IPS-20b (cell line): ENCODE measurements around the gene MR1.
"Not testable (repeated sequence)": the region's sequence is repeated elsewhere in the genome, so short reads cannot be mapped to it uniquely, and the experiment has no call there.

ENCODE experiments used
- H3K27ac ChIP-seq: one replicate; pipeline ENCODE4 v1.5.1; 2013; ENCODE audit warnings: low read length
- H3K27me3 ChIP-seq: 2 replicates; pipeline ENCODE4 v1.6.1; 2013; ENCODE audit warnings: mild to moderate bottlenecking, low read length, inconsistent platforms; ENCODE audit not compliant: insufficient read depth
- H3K36me3 ChIP-seq: 2 replicates; pipeline ENCODE4 v1.6.1; 2013; ENCODE audit warnings: low read depth, mild to moderate bottlenecking, inconsistent platforms, low read length, moderate library complexity; ENCODE audit not compliant: insufficient read depth
- H3K4me1 ChIP-seq: 2 replicates; pipeline ENCODE4 v1.6.1; 2013; ENCODE audit warnings: mild to moderate bottlenecking, control low read depth, inconsistent platforms, low read length, moderate library complexity; ENCODE audit not compliant: insufficient read depth
- H3K4me3 ChIP-seq: 2 replicates; pipeline ENCODE4 v1.5.1; 2013; ENCODE audit warnings: mild to moderate bottlenecking, low read length, inconsistent platforms
- H3K9ac ChIP-seq: 2 replicates; pipeline ENCODE4 v1.6.1; 2013; ENCODE audit warnings: low read depth, mild to moderate bottlenecking, inconsistent platforms, low read length, moderate library complexity
- H3K9me3 ChIP-seq: 2 replicates; pipeline ENCODE4 v1.6.1; 2013; ENCODE audit warnings: mild to moderate bottlenecking, low read depth, low read length, inconsistent platforms; ENCODE audit not compliant: insufficient read depth

The MR1 gene

DNA sequence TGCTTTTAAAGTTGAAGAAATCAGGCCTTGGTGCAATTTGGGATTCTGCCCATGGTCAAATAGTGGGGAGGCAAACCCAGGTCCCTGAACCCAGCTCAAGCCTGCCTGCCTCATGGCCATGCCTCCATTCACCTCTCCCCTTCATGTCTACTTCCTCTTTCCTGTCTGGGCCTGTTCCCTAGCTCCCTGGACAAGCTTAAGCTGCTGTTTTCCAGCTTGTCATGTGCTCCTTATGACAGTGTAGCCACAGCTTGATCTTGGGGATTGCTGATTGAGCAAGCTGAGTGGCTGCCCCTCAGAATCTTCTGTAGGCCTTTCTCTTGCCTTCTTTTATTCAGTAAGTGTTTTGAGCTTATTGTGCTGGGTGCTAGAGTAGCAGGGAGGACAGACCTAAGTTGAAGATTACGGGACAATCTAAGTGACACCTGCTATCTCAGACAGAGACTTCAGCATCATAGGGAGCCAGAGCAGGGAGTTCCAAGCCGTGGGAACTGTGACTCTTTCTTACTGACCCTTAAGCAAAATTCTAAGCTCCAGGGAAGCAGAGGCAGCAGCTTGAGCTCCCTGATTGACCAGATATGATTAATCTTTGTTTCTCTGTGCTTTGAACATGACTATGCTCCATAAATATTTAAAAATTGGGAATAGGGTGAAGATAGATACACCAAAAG is 520 bp upstream of the MR1 start:
- H3K9ac ChIP-seq, result no peak overlapping the region
- no peaks in the 10 kb centered on the region for H3K36me3 ChIP-seq
- H3K4me1 ChIP-seq, result no peaks in the 10 kb centered on the region
- no peak overlapping the region for H3K27ac ChIP-seq
- no peaks in the 10 kb centered on the region for H3K27me3 ChIP-seq
- no peak overlapping the region for H3K4me3 ChIP-seq
- H3K9me3 ChIP-seq, result no peaks in the 10 kb centered on the region

DNA sequence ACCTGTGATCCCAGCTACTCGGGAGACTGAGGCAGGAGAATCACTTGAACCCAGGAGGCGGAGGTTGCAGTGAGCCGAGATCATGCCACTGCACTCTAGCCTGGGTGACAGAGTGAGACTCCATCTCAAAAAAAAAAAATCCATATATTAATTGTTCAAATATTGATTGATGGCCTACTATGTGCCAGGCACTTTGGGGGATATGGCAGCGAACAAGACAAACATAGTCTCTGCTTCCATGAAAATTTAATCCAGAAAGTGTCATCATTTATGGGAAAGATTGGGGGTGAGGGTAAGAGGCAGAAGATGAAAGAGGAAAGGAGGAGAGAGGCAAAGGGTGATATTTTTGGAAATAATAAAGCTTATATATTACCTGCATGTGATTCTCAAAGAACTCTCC is 1.4 kb downstream of the MR1 start:
- not testable (repeated sequence) for H3K4me3 ChIP-seq, H3K36me3 ChIP-seq, H3K9ac ChIP-seq, H3K4me1 ChIP-seq, H3K27ac ChIP-seq, H3K27me3 ChIP-seq, H3K9me3 ChIP-seq

DNA sequence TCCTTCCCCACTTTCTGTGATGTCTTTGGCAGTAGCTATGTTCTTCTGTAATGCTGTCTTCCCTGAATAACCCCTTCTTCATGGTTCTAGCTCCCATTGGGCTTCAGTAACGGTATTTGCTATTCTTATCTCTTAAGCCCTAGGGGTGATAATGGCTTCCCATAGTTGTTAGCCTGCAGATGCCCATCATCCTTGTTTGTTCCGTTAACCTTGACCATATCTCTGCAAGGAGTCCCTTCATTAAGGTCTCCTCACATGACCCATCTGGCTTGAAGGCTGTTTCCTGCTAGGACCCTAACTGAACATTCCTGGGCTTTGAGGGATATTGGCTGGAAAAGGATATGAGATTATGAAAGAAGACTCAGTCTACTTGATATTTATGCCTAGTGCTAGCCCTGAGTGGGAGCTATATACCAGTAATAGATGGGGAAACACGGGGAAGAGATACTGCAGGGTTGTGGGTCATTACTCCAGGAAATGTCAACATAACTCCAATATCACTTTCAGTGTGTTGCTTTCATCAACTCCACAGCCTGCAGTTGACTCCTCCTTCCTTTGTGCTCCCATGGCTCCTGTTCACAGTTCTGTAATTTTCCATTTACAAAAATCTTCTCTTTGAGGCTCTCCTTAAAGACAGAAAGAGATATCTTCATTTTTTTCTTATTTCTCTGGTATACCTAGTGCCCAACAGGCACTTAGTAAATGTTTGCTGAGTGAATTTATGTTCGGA is 2.5 kb downstream of the MR1 start:
- no peaks in the 10 kb centered on the region for H3K36me3 ChIP-seq
- H3K27ac ChIP-seq, result no peak overlapping the region
- no peak overlapping the region for H3K4me3 ChIP-seq
- H3K9me3 ChIP-seq, result no peaks in the 10 kb centered on the region
- H3K27me3 ChIP-seq, result no peaks in the 10 kb centered on the region
- no peak overlapping the region for H3K9ac ChIP-seq
- no peaks in the 10 kb centered on the region for H3K4me1 ChIP-seq

DNA sequence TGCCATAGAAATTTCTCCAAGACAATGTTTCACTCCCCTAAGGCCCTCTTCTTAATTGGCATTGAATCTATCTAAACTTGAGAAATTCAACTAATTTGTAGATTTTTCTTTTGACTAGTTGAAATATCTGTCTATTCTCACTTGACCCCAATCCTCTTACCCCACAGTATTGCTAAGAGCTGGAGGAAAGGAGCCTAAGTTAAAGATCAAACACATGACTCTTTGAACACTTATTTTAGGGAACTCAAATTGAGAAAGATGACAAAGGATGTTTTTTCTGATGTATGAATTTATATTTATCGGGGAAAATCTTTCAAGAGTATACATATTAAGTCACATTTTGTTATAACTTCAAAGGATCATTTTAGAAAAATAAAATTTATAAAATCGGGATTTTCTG is 3.6 kb downstream of the MR1 start:
- H3K4me1 ChIP-seq, result no peaks in the 10 kb centered on the region
- no peak overlapping the region for H3K9ac ChIP-seq
- no peaks in the 10 kb centered on the region for H3K27me3 ChIP-seq
- H3K27ac ChIP-seq, result no peak overlapping the region
- H3K36me3 ChIP-seq, result no peaks in the 10 kb centered on the region
- no peak overlapping the region for H3K4me3 ChIP-seq
- H3K9me3 ChIP-seq, result no peaks in the 10 kb centered on the region

DNA sequence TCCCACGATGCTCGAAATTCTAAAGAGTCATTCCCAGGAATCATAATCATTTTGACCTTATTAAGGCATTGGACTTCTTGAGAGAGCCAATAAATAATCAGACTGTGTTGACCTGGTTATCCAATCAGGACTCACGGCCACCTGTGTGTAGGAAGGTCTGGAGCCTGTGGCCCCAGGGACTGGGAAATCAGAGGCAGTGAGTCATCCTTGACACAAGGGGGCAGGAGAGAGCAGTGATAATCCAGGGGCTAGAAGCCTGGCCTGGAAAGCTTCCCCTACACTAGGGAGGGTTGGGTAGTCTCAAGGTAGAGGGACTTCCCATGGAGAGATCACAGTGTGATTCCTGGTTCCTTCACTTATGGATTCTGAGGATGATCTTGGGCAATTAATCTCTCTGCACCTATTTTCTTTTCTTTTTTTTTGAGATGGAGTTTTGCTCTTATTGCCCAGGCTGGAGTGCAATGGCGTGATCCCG is 4.7 kb downstream of the MR1 start:
- no peaks in the 10 kb centered on the region for H3K27me3 ChIP-seq
- no peak overlapping the region for H3K27ac ChIP-seq
- H3K9ac ChIP-seq, result no peak overlapping the region
- no peaks in the 10 kb centered on the region for H3K9me3 ChIP-seq
- no peaks in the 10 kb centered on the region for H3K36me3 ChIP-seq
- H3K4me3 ChIP-seq, result no peak overlapping the region
- no peaks in the 10 kb centered on the region for H3K4me1 ChIP-seq

DNA sequence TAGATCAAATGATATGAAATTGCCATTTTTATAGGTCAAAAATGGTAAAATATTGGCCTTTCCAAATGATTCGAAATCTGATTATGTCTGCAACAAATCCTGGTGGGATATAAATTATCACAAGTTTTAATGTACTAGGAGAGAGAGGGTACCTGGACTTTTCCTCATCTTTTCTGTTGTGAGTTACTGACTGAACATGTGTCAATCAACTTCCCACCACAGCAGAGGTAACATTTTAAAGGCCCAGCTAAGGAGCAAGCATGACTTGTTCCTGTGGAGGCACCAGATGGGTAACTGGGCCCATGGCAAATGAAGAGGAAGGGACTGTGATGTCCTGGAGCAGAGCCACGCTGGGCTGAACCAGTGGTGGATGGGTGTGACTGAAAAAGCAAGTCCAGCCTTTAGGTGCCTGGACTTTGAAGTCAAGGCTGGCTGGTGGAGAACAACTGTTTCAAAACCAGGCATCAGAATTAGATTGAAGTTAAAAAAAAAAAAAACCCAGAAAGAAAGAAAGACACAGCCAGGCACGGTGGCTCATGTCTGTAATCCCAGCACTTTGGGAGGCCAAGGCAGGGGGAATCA is 6.6 kb downstream of the MR1 start:
- Histone ChIP-seq H3K27me3 (no peaks in the 10 kb centered on the region), H3K36me3 (no peaks in the 10 kb centered on the region), H3K4me3 (no peak overlapping the region), H3K9ac (no peak overlapping the region), H3K27ac (no peak overlapping the region), H3K9me3 (no peaks in the 10 kb centered on the region), H3K4me1 (no peaks in the 10 kb centered on the region)

DNA sequence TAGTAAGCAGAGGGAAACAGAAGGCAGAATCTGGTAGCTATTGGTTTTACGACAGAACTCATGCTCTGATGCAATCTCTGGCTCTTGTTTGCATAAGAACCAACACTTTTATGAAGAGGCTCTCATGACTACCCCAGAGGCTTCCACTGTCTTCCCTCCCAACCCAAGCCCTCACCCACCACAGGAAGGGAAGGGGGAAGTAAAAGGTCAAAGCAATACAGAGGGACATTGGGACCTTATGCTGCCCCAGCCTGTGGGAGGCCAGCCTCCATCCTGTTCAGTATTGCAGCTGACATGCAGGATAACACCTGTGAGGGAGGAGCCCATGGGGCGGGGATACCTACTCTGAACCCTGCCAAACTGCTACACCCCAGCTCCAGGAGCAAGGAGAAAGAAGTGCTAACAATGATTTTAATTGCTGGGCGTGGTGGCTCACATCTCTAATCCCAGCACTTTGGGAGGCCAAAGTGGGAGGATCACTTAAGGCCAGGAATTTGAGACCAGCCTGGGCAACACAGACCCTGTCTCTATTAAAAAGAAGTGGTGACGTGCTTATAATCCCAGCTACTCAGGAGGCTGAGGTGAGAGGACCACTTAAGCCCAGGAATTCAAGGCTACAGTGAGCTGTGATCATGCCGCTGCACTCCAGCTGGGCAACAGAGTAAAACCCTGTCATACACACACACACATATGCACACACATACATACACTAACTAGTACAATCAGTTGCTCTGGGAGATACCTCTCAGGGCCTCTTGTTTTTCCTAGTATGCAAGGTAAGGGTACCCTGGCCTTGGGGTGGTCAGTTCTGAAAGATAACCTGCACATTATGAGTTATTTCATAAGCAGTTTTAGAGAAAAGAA is 9.5 kb downstream of the MR1 start:
- no peak overlapping the region for H3K4me3 ChIP-seq
- no peak overlapping the region for H3K27ac ChIP-seq
- H3K36me3 ChIP-seq, result no peaks in the 10 kb centered on the region
- H3K27me3 ChIP-seq, result no peaks in the 10 kb centered on the region
- no peak overlapping the region for H3K9ac ChIP-seq
- H3K9me3 ChIP-seq, result no peaks in the 10 kb centered on the region
- H3K4me1 ChIP-seq, result no peaks in the 10 kb centered on the region

DNA sequence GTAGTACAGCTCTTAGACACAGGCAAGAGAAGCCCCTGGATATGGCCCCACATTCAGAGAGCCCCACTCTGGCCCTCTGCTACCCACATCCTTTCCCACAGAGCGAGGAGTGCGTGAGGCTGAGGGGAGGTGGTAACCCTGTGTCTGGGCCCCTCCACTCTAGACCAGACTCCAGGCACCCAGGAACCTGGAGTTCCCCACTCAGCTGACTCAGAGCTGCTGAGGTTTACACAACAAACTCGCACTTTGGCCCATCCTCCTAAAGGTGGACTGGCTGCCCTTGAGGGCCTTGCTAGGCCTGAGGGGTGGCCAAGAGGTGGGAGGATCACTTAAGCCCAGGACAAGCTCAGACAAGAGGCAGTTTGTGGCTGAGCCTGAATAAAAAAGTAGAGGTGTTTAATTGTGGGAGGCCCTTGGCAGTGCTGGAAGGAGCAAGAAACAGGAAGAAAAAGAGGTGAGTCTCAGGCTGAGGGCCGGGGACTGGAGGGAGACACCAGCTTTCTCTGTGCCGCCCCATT is 10.7 kb downstream of the MR1 start:
- Histone ChIP-seq H3K27ac (no peak overlapping the region), H3K4me3 (no peak overlapping the region), H3K36me3 (no peaks in the 10 kb centered on the region), H3K4me1 (no peaks in the 10 kb centered on the region), H3K9me3 (no peaks in the 10 kb centered on the region), H3K9ac (no peak overlapping the region), H3K27me3 (no peaks in the 10 kb centered on the region)

DNA sequence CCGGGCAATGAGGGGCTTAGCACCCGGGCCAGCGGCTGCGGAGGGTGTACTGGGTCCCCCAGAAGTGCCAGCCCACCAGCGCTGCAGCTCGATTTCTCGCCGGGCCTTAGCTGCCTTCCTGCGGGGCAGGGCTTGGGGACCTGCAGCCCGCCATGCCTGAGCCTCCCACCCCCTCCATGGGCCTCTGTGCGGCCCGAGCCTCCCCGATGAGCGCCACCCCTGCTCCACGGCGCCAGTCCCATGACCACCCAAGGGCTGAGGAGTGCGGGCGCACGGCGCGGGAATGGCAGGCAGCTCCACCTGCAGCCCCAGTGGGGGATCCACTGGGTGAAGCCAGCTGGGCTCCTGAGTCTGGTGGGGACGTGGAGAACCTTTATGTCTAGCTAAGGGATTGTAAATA is 12.2 kb downstream of the MR1 start:
- not testable (repeated sequence) for H3K9ac ChIP-seq, H3K27me3 ChIP-seq, H3K4me3 ChIP-seq, H3K27ac ChIP-seq, H3K9me3 ChIP-seq, H3K4me1 ChIP-seq, H3K36me3 ChIP-seq

DNA sequence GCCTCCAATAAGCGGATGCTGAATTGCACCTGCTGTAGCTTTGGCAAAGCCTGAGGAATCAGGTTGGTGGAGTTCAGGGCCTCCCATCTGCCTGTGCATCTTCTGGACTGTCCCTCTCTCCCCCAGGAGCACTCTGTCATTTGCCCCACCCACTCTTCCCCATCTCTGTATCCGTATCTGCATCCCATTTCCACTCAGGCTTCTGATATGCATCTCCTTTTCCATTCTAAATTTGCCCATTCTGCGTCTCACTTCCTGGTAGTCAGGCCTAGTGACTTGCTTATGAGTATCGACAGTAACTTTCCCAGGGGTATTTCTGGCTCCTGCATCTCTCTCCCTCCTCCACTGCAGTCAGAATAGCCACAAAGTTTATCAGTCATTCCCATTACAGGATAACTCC is 15.6 kb downstream of the MR1 start:
- Histone ChIP-seq H3K9me3 (no peaks in the 10 kb centered on the region), H3K27me3 (no peaks in the 10 kb centered on the region), H3K27ac (no peak overlapping the region), H3K4me1 (no peaks in the 10 kb centered on the region), H3K4me3 (no peak overlapping the region), H3K9ac (no peak overlapping the region), H3K36me3 (no peaks in the 10 kb centered on the region)

DNA sequence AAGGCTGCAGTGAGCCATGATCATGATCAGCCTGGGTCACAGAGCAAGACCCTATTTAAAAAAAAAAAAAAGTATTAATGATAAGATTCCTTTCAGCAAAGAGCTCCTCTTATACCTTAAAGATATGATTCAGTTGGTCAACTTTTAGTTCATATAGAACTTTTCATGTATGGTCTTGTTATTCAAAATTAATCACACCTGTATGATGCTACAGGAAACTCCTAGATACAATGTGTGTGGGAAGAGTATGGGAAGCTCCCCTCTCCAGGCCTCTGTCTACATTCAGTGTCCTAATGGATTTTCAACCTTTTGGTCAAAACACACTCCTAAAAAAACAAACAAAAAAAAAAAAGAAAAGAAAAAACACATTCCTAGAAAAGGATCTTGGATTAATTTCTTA is 17.1 kb downstream of the MR1 start:
- Histone ChIP-seq H3K4me1 (no peaks in the 10 kb centered on the region), H3K36me3 (no peaks in the 10 kb centered on the region), H3K27ac (no peak overlapping the region), H3K4me3 (no peak overlapping the region), H3K9ac (no peak overlapping the region), H3K27me3 (no peaks in the 10 kb centered on the region), H3K9me3 (no peaks in the 10 kb centered on the region)
